KMS-11 (cell line): ENCODE measurements around the gene MROH7.

Experiments
- H2AFZ ChIP-seq: fragments of 200-600 bp; sonication (generic); 2 replicates; pipeline ENCODE4 v1.6.1; 2016; ENCODE audit warnings: antibody characterized with exemption, mixed run types, low read depth
- H3K27ac ChIP-seq: fragments of 200-600 bp; sonication (generic); 2 replicates; pipeline ENCODE4 v1.6.1; 2016; ENCODE audit warnings: mild to moderate bottlenecking, mixed run types
- H3K27me3 ChIP-seq: fragments of 200-600 bp; sonication (generic); 2 replicates; pipeline ENCODE4 v1.6.1; 2017; ENCODE audit warnings: mild to moderate bottlenecking, low read depth, mixed run types, moderate library complexity; ENCODE audit not compliant: insufficient read depth
- H3K36me3 ChIP-seq: fragments of 200-600 bp; sonication (generic); 2 replicates; pipeline ENCODE4 v1.6.1; 2017; ENCODE audit warnings: mild to moderate bottlenecking, mixed run types; ENCODE audit not compliant: insufficient read depth
- H3K4me1 ChIP-seq: fragments of 200-600 bp; sonication (generic); 2 replicates; pipeline ENCODE4 v1.6.1; 2016; ENCODE audit warnings: mild to moderate bottlenecking, low read depth, mixed run types; ENCODE audit not compliant: poor library complexity, severe bottlenecking
- H3K4me2 ChIP-seq: fragments of 200-600 bp; sonication (generic); 2 replicates; pipeline ENCODE4 v1.7.0; 2016; ENCODE audit warnings: mild to moderate bottlenecking, mixed run types
- H3K4me3 ChIP-seq: fragments of 200-600 bp; sonication (generic); IDR thresholded peaks from 2 replicates; pipeline ENCODE4 v1.6.1; 2017; ENCODE audit warnings: low read depth, low read length, mixed read lengths; ENCODE audit not compliant: insufficient read depth
- H3K79me2 ChIP-seq: fragments of 200-600 bp; sonication (generic); 2 replicates; pipeline ENCODE4 v1.6.1; 2016; ENCODE audit warnings: low read depth, mixed run types; ENCODE audit not compliant: insufficient read depth
- H3K9ac ChIP-seq: fragments of 200-600 bp; sonication (generic); 2 replicates; pipeline ENCODE4 v1.6.1; 2016; ENCODE audit warnings: mild to moderate bottlenecking, mixed run types
- H4K20me1 ChIP-seq: fragments of 200-600 bp; sonication (generic); 2 replicates; pipeline ENCODE4 v1.6.1; 2016; ENCODE audit warnings: mild to moderate bottlenecking, mixed run types; ENCODE audit not compliant: insufficient read depth
- CTCF ChIP-seq: fragments of 200-600 bp; sonication (generic); conservative IDR thresholded peaks from 2 replicates; pipeline ENCODE4 v1.6.1; 2017; ENCODE audit warnings: low read depth, mild to moderate bottlenecking, antibody characterized with exemption, low read length, moderate library complexity, mixed read lengths

Gene MROH7

DNA sequence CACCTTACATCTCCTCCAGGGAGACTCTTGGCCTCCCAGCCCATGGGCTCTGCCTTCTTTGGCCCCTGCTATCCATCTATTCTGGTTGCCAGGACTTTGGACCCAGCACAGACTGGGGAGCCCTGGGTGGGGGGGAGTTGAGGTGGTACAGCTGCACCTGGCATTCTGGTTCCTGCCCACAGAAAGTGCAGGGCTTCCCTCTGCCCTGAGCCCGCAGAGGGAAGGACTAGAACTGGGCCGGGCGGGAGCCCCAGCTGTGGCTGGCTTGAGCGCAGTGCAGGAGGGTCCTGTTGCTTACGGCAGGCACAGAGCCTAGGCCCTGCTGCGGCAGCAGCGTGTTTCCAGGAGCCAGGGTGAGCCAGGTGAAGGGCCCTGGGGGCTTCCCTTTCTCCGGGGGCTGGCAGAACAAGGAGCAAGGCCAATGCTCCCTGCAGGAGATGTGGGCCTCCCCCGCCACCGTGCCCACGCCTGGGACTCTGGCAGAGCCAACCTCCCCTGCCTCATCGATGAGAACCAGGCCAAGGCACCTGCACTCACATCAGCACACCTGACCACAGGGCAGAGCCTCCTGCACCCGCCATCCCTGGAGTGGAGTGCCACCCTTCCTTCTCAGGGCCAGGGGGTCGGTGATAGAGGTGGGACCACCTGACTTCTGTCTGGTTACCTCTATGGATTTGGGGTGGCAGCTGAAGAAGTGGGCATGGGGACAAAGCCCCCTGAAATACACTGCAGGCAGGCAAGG lies 106.7 kb downstream of the MROH7 start:
- no peaks in the 10 kb centered on the region for H4K20me1 ChIP-seq
- no peak overlapping the region for H3K9ac ChIP-seq
- H2AFZ ChIP-seq: no peak overlapping the region
- TF ChIP-seq CTCF: no peak
- H3K36me3 ChIP-seq: no peaks in the 10 kb centered on the region
- no peaks in the 10 kb centered on the region for H3K79me2 ChIP-seq
- H3K4me1 ChIP-seq: no peaks in the 10 kb centered on the region
- no peaks in the 10 kb centered on the region for H3K27me3 ChIP-seq
- no peak overlapping the region for H3K4me2 ChIP-seq
- H3K27ac ChIP-seq: no peak overlapping the region
- no peak overlapping the region for H3K4me3 ChIP-seq

DNA sequence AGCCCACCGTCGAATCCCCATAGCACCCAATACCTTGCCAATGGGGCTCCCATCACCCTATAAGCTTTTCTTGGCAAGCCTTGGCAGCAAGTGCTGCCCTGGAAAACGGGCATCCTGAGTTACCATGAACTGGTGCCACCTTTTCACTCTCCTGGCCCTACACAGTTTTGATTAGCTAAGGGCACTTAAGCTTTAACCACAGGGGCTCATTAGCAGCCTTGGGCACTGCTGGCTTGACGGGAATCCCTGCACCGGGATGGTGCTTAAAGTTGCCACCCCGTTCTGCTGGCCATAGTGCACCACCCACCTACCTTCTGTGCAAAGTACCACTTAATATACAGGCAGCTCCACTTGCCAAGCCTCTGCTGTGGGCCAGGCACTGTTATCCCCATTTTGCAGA lies 109.0 kb downstream of the MROH7 start:
- TF ChIP-seq CTCF: no peak
- Histone ChIP-seq H3K9ac (no peak overlapping the region), H3K79me2 (no peaks in the 10 kb centered on the region), H3K4me2 (no peak overlapping the region), H3K27me3 (no peaks in the 10 kb centered on the region), H3K4me3 (no peak overlapping the region), H3K27ac (no peak overlapping the region), H2AFZ (no peak overlapping the region), H4K20me1 (no peaks in the 10 kb centered on the region), H3K36me3 (no peaks in the 10 kb centered on the region), H3K4me1 (no peaks in the 10 kb centered on the region)

GRCh38 chr1:54751426-54751825 lies 109.8 kb downstream of the MROH7 start:
- Histone ChIP-seq H4K20me1 (no peaks in the 10 kb centered on the region), H3K4me2 (no peak overlapping the region), H3K36me3 (no peaks in the 10 kb centered on the region), H3K79me2 (no peaks in the 10 kb centered on the region), H3K4me3 (no peak overlapping the region), H3K9ac (no peak overlapping the region), H3K27me3 (no peaks in the 10 kb centered on the region), H3K27ac (no peak overlapping the region), H2AFZ (no peak overlapping the region), H3K4me1 (no peaks in the 10 kb centered on the region)
- TF ChIP-seq CTCF: no peak

DNA sequence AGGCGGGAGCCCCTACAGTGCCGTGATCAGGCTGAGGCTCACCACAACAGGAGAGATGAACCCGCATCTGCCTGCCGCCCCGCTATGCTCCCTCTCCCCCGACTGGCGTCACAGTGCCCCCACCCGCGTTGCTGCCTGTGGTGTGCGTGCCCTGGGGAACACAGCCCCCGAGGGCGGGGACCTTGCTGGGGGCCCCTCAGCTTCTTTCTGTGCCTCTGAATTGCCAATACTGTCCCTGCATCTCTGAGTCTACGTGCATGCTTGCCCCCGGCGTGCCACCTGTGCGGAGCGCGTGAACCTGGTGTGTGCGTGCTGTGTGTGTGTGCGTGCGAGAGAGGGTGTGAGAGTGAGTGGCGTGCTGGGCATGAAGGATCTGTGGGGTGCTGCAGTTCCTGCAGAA lies 112.5 kb downstream of the MROH7 start:
- TF ChIP-seq CTCF: no peak
- Histone ChIP-seq H3K4me2 (no peak overlapping the region), H2AFZ (no peak overlapping the region), H3K4me1 (no peaks in the 10 kb centered on the region), H3K79me2 (no peaks in the 10 kb centered on the region), H3K36me3 (no peaks in the 10 kb centered on the region), H3K4me3 (no peak overlapping the region), H3K27me3 (no peaks in the 10 kb centered on the region), H3K9ac (no peak overlapping the region), H4K20me1 (no peaks in the 10 kb centered on the region), H3K27ac (no peak overlapping the region)
